Prostate gland (tissue), 2 donors: ENCODE measurements around the gene WNK1.

Experiments used
- CTCF ChIP-seq, 4 experiments: fragments of 200-600 bp in 2 of 4; fragments of 450-650 bp in 2 of 4; sonication (generic) in 2 of 4; IDR thresholded peaks; 1 replicate in 3 of 4; 2 replicates in 1 of 4; pipeline ENCODE4 v1.5.1; 2016 to 2019; ENCODE audit warnings: antibody characterized with exemption in 4 of 4, mild to moderate bottlenecking in 2 of 4, moderate library complexity in 2 of 4
- POLR2A ChIP-seq: fragments of 450-650 bp; IDR thresholded peaks from one replicate; pipeline ENCODE4 v1.6.1; 2016; ENCODE audit warnings: antibody characterized with exemption, mild to moderate bottlenecking

- TF ChIP-seq CTCF (IDR thresholded peaks at IDR 0.05), result no peak
- no peak for TF ChIP-seq POLR2A
Observed at GRCh38 chr12:894226-894625, 141.8 kb downstream of the WNK1 start.
